MG63 (cell line): ENCODE data around the gene TMSB15B. TPM values are rescaled to one million over a fixed set of nuclear protein-coding genes. Genes with fewer than 3 reads are reported as not detected.
"Not testable (repeated sequence)": the region's sequence is repeated elsewhere in the genome, so short reads cannot be mapped to it uniquely, and the experiment has no call there.

ENCODE experiments used
- DNase-seq: peaks from one replicate; pipeline ENCODE4 v3.0.0-alpha.2; 2020
- H3K27me3 ChIP-seq: fragments of 250-450 bp; sonication (Bioruptor Pico); 2 replicates; pipeline ENCODE4 v1.5.1; 2020; ENCODE audit warnings: mild to moderate bottlenecking, moderate library complexity
- H3K36me3 ChIP-seq: fragments of 250-450 bp; sonication (Bioruptor Pico); 2 replicates; pipeline ENCODE4 v1.5.1; 2020; ENCODE audit warnings: mild to moderate bottlenecking, moderate library complexity
- H3K4me3 ChIP-seq: fragments of 250-450 bp; sonication (Bioruptor Pico); 2 replicates; pipeline ENCODE4 v1.5.1; 2020; ENCODE audit warnings: mild to moderate bottlenecking, moderate library complexity
- H3K9me3 ChIP-seq: fragments of 250-450 bp; sonication (Bioruptor Pico); 2 replicates; pipeline ENCODE4 v1.5.1; 2020; ENCODE audit warnings: mild to moderate bottlenecking, moderate library complexity
- total RNA-seq: library from RNA; depleted of rRNA; stranded (reverse); fragments of >200 nt; shearing (Covaris generic); gene quantifications from 2 replicates; pipeline ENCODE4 v1.2.3, GENCODE V29; 2014; ENCODE audit warnings: low replicate concordance; rRNA removed

The TMSB15B gene
- 8.6 and 44.0 TPM in 2 replicates for total RNA-seq

DNA sequence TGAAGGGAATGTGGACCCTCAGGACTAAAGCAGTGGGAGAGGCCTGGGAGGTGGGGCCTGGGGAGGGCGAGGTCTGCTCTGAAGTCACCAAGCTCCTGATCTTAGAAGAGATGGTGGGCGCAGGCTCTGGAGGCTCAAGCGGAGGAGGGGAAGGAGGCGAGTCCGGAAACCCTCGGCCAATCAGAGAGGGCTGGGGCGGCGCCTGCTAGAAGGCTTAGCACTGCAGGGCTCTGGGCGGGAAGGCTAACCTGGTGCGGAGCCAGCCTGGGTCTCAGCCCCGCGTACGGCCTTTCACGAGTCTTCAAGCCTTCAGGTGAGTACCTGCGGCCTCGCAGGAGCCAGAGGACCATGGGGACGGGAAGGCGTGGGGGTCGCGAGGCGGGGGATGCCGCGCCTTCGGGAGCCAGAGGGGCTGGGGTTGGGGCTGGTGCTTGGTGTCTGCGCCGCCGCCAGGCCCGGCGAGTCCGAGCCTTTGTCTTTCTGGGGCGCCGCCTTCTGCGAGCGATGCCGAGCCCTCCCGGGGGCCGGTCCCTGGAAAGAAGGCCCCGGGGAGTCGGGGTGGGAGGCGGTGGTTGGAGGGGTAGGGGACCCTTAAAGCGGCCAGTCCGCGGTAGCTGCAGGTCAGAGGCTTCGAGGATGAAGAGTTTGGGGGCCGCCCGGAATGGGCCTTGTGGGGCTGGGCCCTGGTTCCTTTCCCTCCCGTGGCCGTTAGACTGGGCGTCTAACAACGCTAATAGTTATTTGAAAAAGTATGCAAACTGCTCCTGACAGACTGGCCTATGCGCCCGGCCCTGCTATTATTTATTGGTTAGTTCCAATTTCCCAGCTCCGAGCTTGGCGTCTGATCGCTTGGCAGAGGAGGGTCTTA is at the start of gene TMSB15B:
Gene TMSB15B, plus strand, starts transcription at position 217 of the 868 bp plus-strand sequence.
- not testable (repeated sequence) for H3K9me3 ChIP-seq

DNA sequence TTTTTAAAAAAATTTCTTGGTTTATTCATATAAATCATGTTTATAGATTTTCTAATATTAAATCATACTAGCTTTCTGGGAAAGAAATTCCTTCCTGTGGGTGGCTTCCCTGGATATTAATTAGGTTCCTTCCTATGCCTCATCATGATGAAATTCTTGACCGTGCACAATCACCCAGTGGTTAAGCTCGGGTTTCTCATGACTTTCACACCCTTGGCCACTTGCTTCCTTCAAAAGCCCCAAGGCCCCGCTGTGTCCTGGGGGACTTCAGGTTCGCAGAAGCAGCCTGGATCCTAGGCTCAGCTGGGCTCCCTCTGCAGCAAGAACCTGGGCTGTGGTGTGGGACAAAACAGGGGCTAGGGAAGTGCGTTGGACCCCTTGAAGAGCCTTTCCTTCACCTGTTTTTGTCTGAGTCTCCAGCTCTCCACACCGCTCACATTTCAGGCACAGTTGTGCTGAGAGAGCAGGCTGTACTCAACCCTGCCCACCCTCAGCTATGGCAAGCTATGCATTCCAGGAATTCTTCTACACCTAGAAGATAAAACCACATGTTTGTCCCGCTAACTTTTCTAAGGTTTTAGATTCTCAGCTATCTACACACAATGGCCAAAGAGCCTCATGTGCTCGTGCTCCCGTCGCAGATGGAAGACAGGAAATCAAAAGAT is 48.9 kb upstream of the TMSB15B start:
- no peak for DNase-seq
- H3K27me3 ChIP-seq, result no peaks in the 10 kb centered on the region

More for the DNA sequence above, at the start of gene TMSB15B:
- H3K36me3 ChIP-seq, H3K4me3 ChIP-seq, DNase-seq, H3K27me3 ChIP-seq: not testable (repeated sequence)

DNA sequence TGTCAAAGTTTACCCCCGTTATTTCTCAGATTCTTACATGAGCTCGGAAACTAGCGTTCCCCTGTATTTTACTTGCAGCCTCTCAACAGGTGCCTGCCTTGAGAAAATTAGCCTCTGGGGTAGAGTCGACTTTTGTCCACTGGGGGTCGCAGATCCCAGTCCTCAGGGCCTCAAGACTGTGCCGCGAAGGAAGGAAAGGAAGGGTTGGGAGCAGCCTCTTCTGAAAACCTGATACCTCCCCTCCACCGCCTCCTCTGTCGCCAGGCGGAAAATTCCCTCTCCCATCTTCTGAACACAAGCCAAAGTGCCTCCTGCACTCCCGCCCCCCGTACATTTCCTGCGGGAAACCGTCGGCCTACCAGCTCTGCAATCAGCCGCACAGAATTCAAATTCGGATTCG is 44.4 kb upstream of the TMSB15B start:
- H3K9me3 ChIP-seq, result no peaks in the 10 kb centered on the region
- no peak overlapping the region for H3K4me3 ChIP-seq
- peak; percentile 32 for DNase-seq
- H3K36me3 ChIP-seq, result no peaks in the 10 kb centered on the region
- H3K27me3 ChIP-seq, result no peaks in the 10 kb centered on the region

More for the DNA sequence above, 48.9 kb upstream of the TMSB15B start:
- Histone ChIP-seq H3K9me3 (no peaks in the 10 kb centered on the region), H3K36me3 (no peaks in the 10 kb centered on the region), H3K4me3 (no peak overlapping the region)

DNA sequence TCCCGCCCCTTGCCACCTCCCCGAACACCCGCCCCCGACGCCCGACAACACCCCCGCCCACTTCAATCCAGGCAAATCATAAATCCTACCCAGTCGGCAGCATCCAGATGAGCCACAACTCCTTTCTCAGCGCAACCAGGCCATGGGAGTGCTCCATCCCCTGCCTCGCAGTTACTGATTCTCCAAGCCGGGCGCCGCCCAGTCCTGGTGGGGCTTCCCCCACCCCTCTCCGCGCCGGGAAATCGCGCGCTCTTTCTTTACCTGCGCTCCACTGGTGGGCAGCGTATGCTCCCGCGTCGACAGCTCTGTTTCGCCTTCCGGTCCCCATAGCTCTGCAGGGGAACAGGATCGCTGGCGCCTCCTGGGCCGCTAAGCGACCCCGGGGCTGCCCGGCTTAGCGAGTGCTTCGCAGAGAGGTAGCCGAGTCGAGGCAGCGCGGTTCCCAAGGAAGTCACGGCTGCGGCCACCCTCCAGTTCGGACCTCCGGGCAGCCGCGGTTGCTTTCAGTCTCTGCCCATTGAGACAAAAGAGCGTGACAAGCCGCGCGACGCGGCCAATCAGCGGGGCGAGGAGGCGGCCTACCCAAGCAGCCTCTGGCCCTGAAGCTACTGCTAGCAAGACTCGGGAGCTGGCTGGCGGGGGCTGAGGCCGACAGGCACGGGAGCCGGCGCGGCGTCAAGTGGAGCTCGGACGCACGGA is 43.7 kb upstream of the TMSB15B start:
- Histone ChIP-seq H3K4me3 (peak overlapping the region; percentile 42), H3K27me3 (no peaks in the 10 kb centered on the region), H3K36me3 (no peaks in the 10 kb centered on the region), H3K9me3 (no peaks in the 10 kb centered on the region)
- DNase-seq, result peak; percentile 50

DNA sequence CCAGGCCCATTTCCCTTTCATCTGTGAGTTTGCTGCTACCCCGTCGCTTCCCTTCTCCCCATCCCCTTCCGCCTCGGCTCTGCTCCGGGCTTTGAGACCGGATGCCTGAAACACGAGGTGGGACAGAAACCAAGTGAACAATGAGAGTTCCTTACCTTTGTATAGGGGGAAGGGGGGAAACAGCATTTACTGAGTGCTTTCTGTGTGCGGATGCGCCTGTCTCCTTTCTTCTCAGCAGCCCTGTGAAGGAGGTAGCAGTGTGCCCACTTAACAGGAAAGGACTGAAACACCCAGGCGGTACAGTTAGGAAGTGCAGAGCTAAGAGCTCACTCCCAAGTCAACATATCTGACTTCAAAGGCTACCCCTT is 43.2 kb upstream of the TMSB15B start:
- Histone ChIP-seq H3K36me3 (no peaks in the 10 kb centered on the region), H3K27me3 (no peaks in the 10 kb centered on the region), H3K9me3 (no peaks in the 10 kb centered on the region), H3K4me3 (peak overlapping the region; percentile 42)
- no peak for DNase-seq

DNA sequence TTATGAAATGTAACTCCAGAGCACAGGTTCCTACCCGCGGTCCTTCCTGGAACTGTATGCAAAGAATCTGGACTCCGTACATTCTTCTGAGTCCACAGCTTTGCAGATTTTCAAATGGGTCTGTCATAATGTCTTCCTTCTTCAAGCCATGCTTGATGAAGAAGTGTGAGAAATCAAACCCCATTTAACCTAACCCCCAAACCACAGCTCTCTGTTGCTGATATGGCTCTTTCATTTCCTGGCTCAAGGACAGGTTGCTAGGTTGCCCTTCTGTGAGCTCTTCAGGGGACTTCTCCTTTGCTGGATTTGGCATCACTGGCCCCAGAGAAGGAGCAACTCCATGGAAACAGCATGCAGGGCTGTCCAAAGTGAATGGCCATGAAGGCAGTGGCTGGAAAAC is 41.9 kb upstream of the TMSB15B start:
- not testable (repeated sequence) for H3K36me3 ChIP-seq, H3K27me3 ChIP-seq, H3K4me3 ChIP-seq, DNase-seq, H3K9me3 ChIP-seq

DNA sequence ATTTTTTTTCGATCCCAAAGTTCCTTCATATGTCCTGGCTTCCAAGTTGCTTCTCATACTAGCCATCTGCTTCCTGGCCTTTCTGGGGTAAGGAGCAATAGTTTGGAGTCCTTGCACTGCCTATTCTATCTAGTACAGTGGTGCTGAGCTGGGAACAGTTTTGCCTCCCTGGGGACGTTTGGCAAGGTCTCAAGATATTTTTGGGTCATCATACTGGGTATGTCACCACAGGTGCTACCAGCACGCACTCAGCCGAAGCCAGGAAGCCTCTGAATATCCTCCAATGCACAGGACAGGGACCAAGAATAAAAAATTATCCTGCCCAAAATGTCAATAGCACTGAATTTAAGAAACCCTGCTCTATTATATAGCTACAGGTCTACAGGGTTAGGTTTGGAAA is 35.4 kb upstream of the TMSB15B start:
- Histone ChIP-seq H3K36me3 (no peaks in the 10 kb centered on the region), H3K27me3 (no peaks in the 10 kb centered on the region), H3K9me3 (no peaks in the 10 kb centered on the region), H3K4me3 (no peak overlapping the region)
- no peak for DNase-seq

DNA sequence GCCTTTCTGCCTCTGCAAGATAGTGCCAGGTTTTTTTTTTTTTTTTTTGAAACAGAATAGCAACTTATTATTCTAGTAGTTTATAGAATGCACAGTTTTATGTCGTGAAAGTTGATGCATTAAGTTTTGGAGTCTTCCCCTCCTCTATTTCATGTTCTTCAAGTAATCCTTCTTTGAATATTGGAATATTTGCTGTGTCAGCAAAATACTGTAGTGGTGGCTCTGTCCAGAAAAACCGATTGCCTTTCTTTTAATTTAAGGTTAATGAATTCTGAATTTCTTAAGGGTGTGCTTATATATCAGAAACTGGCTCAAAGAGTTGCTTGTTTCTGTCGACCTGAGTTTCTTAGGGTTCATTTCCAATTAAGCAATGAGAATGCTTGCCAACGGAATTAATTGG is 34.8 kb upstream of the TMSB15B start:
- DNase-seq, result no peak
- no peaks in the 10 kb centered on the region for H3K36me3 ChIP-seq

DNA sequence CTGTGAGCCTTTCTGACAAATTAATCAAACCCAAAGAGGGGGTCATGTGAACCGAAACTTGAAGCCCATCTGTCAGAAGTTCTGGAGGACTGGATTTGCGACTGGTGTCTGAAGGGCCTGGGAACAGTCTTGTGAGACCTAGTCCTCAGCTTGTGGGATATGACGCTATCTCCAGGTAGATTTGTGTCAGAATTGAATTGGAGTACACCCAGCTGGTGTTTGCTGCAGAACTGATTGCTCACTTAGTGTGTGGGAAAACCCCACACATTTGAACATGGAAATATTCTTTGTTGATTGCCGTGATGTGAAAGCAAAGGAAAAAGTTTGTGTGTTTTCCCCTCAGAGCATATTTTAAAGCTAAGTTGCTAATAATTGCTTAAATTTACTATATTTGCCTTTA is 30.3 kb upstream of the TMSB15B start:
- H3K36me3 ChIP-seq, result no peaks in the 10 kb centered on the region
- H3K4me3 ChIP-seq, result no peak overlapping the region
- H3K9me3 ChIP-seq, result no peaks in the 10 kb centered on the region
- no peaks in the 10 kb centered on the region for H3K27me3 ChIP-seq
- no peak for DNase-seq

More for the DNA sequence above, 34.8 kb upstream of the TMSB15B start:
- no peaks in the 10 kb centered on the region for H3K27me3 ChIP-seq
- H3K4me3 ChIP-seq, result no peak overlapping the region
- no peaks in the 10 kb centered on the region for H3K9me3 ChIP-seq

DNA sequence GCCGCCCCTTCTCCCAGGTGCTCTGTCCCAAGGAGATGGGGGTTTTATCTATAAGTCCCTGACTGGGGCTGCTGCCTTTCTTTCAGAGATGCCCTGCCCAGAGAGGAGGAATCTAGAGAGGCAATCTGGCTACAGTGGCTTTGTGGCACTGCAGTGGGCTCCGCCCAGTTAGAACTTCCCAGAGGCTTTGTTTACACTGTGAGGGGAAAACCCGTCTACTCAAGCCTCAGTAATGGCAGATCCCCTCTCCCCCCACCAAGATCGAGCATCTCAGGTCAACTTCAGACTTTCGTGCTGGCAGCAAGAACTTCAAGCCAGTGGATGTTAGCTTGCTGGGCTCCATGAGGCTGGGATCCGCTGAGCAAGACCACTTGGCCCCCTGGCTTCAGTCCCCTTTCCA is 22.2 kb upstream of the TMSB15B start:
- not testable (repeated sequence) for H3K4me3 ChIP-seq, H3K36me3 ChIP-seq, H3K9me3 ChIP-seq, DNase-seq, H3K27me3 ChIP-seq

DNA sequence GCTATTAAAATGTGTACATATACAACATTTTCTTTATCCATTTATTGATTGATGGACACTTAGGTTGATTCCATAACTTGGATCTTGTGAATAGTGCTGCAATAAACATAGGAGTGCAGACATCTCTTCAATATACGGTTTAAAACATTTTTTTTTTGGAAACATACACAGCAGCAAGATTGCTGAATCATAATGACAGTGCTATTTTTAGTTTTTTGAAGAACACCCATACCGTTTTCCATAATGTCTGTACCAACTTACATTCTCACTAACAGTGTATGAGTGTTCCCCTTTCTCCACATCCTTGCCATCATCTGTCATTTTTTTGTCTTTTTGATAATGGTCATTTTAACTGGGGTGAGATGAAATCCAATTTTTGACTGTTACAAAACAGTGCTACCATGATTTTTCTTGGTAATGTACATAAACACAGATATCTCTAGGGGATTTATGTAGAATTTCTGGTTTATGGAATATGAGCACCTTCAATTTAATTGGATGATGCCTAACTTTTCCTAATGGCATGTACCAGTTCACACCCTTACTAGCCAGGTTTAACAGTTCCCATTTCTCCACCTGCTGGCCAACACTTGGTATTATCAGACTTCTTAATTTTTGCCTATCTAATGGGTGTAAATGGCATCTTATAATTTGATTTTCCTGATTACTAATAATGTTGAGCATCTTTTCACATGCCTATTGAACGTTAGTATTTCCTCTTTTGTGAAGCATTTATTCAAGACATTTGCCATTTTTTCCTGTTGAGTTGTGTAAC is 21.0 kb upstream of the TMSB15B start:
- no peaks in the 10 kb centered on the region for H3K36me3 ChIP-seq
- no peaks in the 10 kb centered on the region for H3K27me3 ChIP-seq
- DNase-seq, result no peak
- no peak overlapping the region for H3K4me3 ChIP-seq
- H3K9me3 ChIP-seq, result no peaks in the 10 kb centered on the region

DNA sequence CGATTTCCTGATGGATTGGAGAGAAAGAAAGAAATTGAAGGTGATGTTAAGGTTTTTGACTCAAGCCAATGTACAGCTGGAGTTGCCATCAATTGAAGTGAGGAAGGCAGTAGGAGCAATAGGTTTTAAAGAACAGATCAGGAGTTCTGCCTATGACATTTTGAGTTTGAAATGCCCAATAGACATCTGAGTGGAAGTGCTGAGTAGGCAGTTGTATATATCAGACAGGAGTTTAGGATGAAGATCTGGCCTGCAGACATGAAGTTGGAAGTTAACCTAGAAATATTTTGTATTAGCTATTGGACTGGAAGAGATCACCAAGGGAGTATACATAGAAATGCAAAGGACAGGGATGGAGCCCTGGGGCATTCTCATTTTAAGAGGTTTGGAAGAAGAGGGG is 12.9 kb upstream of the TMSB15B start:
- H3K4me3 ChIP-seq, result no peak overlapping the region
- no peaks in the 10 kb centered on the region for H3K27me3 ChIP-seq
- DNase-seq, result no peak
- no peaks in the 10 kb centered on the region for H3K36me3 ChIP-seq
- no peaks in the 10 kb centered on the region for H3K9me3 ChIP-seq

DNA sequence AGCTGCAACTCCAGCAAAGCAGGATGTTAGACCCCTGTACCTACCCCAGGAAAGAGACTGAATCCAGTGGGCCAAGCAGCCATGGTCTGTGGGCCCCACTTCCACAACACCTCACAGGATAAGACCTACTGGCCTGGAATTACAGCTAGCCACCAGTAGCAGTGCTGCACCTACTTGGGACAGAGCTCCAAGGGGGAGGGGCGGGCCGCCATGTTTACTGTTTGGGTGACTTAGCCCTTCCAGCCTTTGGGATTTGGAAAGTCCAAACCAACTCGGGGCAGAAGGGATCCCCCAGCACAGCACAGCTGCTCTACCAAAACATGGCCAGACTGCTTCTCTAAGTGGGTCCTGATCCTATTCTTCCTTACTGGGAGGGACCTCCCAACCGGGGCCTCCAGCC is 9.1 kb upstream of the TMSB15B start:
- H3K4me3 ChIP-seq, result no peak overlapping the region
- no peaks in the 10 kb centered on the region for H3K9me3 ChIP-seq

DNA sequence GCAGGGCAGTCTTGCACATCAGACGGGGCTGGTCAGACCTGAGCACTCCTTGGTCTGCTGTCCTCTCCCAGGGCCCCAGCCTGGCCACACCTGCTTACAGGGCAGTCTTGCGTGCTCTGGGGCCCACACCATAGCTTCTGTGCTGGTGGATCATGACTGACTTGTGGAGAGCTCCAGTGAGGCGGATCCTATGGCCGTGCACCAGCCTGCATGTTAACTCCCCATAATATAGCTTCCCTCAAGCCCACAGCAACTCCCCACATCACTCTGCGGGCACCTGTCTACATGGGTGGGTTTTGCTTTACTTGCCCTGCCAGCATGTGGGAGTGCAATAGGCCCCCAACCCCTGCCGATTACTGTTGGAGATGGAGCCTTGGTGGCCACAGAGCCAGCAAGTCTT is 8.2 kb upstream of the TMSB15B start:
- Histone ChIP-seq H3K4me3 (no peak overlapping the region), H3K9me3 (no peaks in the 10 kb centered on the region), H3K27me3 (no peaks in the 10 kb centered on the region), H3K36me3 (no peaks in the 10 kb centered on the region)
- DNase-seq, result no peak

More for the DNA sequence above, 9.1 kb upstream of the TMSB15B start:
- no peaks in the 10 kb centered on the region for H3K27me3 ChIP-seq
- no peaks in the 10 kb centered on the region for H3K36me3 ChIP-seq
- no peak for DNase-seq

DNA sequence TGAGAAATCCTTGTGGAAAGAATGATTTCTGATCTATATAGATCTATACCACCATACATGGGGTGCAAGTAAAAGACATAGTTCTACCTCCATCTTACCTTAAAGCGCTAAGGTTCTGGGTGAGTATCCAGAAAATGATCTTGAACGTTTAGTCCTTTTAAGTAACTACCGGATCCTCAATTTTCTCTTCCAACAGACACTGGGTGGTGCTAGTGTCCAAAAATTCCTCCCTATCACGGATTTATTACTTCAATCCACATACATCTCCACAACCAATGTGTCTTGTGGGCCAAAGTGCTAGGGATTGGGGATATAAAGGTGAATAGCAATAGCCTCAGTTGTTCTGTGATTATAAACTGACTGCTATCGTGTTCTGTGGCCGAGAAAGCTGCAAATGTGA is 1.8 kb upstream of the TMSB15B start:
- not testable (repeated sequence) for H3K9me3 ChIP-seq, H3K27me3 ChIP-seq, DNase-seq, H3K36me3 ChIP-seq, H3K4me3 ChIP-seq

DNA sequence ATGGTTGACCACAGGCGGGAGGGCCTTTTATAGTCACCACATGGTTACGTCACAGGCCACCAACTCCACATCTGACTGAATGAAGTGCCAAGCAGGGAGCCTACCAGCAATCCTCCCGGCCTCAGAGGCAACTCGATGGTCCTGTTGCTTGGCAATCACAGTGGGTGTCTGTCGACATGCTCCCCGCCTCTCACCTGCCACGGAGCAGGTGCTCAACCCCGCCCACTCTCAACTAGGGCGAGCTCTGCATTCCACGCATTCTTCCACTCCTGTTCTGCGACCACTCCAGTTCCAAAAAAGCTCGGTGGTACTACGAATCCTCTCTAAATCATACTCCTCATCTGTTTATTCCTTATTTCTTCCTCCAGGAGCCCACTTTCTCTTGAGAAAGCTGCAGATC is 21.1 kb downstream of the TMSB15B start:
- not testable (repeated sequence) for H3K9me3 ChIP-seq, H3K36me3 ChIP-seq, H3K27me3 ChIP-seq, DNase-seq, H3K4me3 ChIP-seq

DNA sequence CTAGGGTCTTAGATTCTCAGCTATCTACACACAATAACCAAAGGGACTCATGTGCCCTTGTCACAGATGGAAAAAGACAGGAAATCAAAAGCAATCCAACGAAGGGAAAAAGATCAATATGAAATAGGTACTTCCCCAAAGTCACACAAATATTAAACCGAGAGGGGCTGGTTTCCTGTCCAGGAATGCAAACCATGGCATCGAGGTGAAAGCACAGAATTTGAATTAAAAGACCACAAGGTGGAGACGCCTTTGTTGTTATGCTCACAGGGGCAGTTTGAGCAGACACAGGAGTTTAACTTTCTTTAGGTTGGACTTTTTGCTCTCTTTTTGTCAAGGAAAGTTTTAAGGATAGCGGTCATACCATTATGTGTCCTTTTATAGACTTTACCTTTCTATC is 36.8 kb downstream of the TMSB15B start:
- Histone ChIP-seq H3K4me3 (no peak overlapping the region), H3K9me3 (no peaks in the 10 kb centered on the region), H3K36me3 (no peaks in the 10 kb centered on the region), H3K27me3 (no peaks in the 10 kb centered on the region)
- DNase-seq, result no peak
